Measurements from ENCODE around the gene ISX. TPM values are rescaled to one million over a fixed set of nuclear protein-coding genes. Genes with fewer than 3 reads are reported as not detected.

ISX gene
- total and polyA plus RNA-seq, 2 of the 13 experiments (the other 11 are each of a cell fraction or from before 2014, with no cell fraction given), result 1.4 to 1.8 TPM

GRCh38 chr22:35116817-35117216, 50.9 kb downstream of the ISX start (continued):
- TF ChIP-seq ZNF609 (CRISPR knock-in tag; IDR thresholded peaks at IDR 0.05; ENCODE audit: borderline replicate concordance), result no peak
- no peak for TF ChIP-seq NCOR1 (IDR thresholded peaks at IDR 0.05; ENCODE audit: borderline replicate concordance, low read length)
- TF ChIP-seq ZNF546 (CRISPR knock-in tag; conservative IDR thresholded peaks at IDR 0.05), result no peak
- TF ChIP-seq TGIF2 (CRISPR knock-in tag; IDR thresholded peaks at IDR 0.05), result no peak
- no peak for TF ChIP-seq ZNF124 (CRISPR knock-in tag; IDR thresholded peaks at IDR 0.05)
- TF ChIP-seq HNF1A (IDR thresholded peaks at IDR 0.05; ENCODE audit: low read depth), result no peak
- TF ChIP-seq HNF1A (CRISPR knock-in tag; IDR thresholded peaks at IDR 0.05; ENCODE audit: borderline replicate concordance), result no peak
